Ishikawa (cell line): ENCODE measurements around the gene RICTOR.

Experiments
- CEBPB ChIP-seq: IDR thresholded peaks from 2 replicates; pipeline ENCODE4 v1.6.1; 2012
- CREB1 ChIP-seq: IDR thresholded peaks from 2 replicates; pipeline ENCODE4 v1.6.1; 2012; ENCODE audit warnings: low read depth
- EGR1 ChIP-seq: IDR thresholded peaks from 2 replicates; pipeline ENCODE4 v1.6.1; 2012
- EP300 ChIP-seq: IDR thresholded peaks from 2 replicates; pipeline ENCODE4 v1.6.1; 2012; ENCODE audit warnings: borderline replicate concordance
- FOXM1 ChIP-seq: IDR thresholded peaks from 2 replicates; pipeline ENCODE4 v1.6.1; 2012; ENCODE audit warnings: low read depth, borderline replicate concordance
- MAX ChIP-seq: IDR thresholded peaks from 2 replicates; pipeline ENCODE4 v1.6.1; 2012
- NFIC ChIP-seq: IDR thresholded peaks from 2 replicates; pipeline ENCODE4 v1.6.1; 2012
- RAD21 ChIP-seq: IDR thresholded peaks from 2 replicates; pipeline ENCODE4 v1.6.1; 2012; ENCODE audit warnings: low read depth
- REST ChIP-seq: IDR thresholded peaks from 2 replicates; pipeline ENCODE4 v1.6.1; 2012; ENCODE audit warnings: low read depth, mild to moderate bottlenecking
- TAF1 ChIP-seq: IDR thresholded peaks from 2 replicates; pipeline ENCODE4 v1.6.1; 2012; ENCODE audit warnings: low read depth, mild to moderate bottlenecking
- TCF12 ChIP-seq: IDR thresholded peaks from 2 replicates; pipeline ENCODE4 v1.6.1; 2012; ENCODE audit warnings: low read depth
- TEAD4 ChIP-seq: IDR thresholded peaks from 2 replicates; pipeline ENCODE4 v1.6.1; 2012
- USF1 ChIP-seq: IDR thresholded peaks from 2 replicates; pipeline ENCODE4 v1.6.1; 2012
- YY1 ChIP-seq: IDR thresholded peaks from 2 replicates; pipeline ENCODE4 v1.6.1; 2012; ENCODE audit warnings: low read depth
- ZBTB7A ChIP-seq: IDR thresholded peaks from 2 replicates; pipeline ENCODE4 v1.6.1; 2012; ENCODE audit warnings: low read depth

Gene RICTOR

GRCh38 chr5:39014561-39014960 lies 59.6 kb downstream of the RICTOR start:
- TF ChIP-seq CEBPB (no peak), TCF12 (no peak), MAX (no peak), RAD21 (no peak), NFIC (no peak), CREB1 (no peak), EGR1 (no peak), EP300 (no peak), REST (no peak), FOXM1 (no peak)

- TF ChIP-seq CREB1 (no peak), CEBPB (no peak), NFIC (no peak), TAF1 (no peak)
These were observed 60.3 kb downstream of the RICTOR start for GRCh38 chr5:39013938-39014337.

GRCh38 chr5:39009981-39010380 lies 64.2 kb downstream of the RICTOR start:
- no peak for TF ChIP-seq TCF12
- TF ChIP-seq EGR1 = no peak

- TF ChIP-seq RAD21 (no peak), FOXM1 (no peak), TEAD4 (no peak), YY1 (no peak), ZBTB7A (no peak), TCF12 (no peak), TAF1 (no peak), CREB1 (no peak), EGR1 (no peak), MAX (no peak), CEBPB (no peak), USF1 (no peak), NFIC (no peak), EP300 (no peak), REST (no peak)
These were observed 64.9 kb downstream of the RICTOR start for GRCh38 chr5:39009280-39009679.

- TF ChIP-seq MAX (no peak), REST (no peak), TEAD4 (no peak), CEBPB (no peak), RAD21 (no peak), TAF1 (no peak), TCF12 (no peak)
These were observed 67.5 kb downstream of the RICTOR start for GRCh38 chr5:39006650-39007049.

- TF ChIP-seq FOXM1 (no peak), YY1 (no peak), EP300 (no peak), RAD21 (peak; percentile 30; the same call in 1 of the 2 replicates)
These were observed 68.5 kb downstream of the RICTOR start for GRCh38 chr5:39005566-39006232.
